Stimulated activated CD8-positive, alpha-beta memory T cell treated with anti-CD3 and anti-CD28 coated beads, Interleukin-2, amount 100 ng/mL, for 1 hour (primary cell): ENCODE results near the gene HDDC2.
"Not testable (repeated sequence)": the region's sequence is repeated elsewhere in the genome, so short reads cannot be mapped to it uniquely, and the experiment has no call there.

Source experiments
- DNase-seq, 2 donors: peaks; one replicate each; pipeline ENCODE4 v3.0.0-alpha.2; 2020; ENCODE audit warnings: low read depth in 2 of 2

The HDDC2 gene

DNA sequence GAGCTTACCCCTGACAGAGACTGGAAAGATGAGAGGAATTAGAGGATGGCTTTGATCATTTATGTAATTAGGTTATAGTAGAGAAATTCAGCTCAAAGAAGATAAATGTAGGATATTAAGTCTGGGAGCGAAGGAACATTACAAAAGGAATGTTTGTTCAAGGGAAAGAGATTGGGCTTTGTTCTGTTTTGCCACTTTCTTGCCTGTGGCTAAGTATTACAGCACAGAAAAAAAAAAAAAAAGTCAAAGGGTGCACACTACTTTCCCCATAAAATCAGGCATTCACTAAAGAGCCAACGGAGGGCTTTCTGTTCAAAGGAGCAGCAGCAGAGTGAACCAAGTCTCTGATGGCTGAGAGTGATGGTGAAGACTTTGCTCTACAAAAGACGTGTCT lies 5.0 kb upstream of the HDDC2 start:
- DNase-seq: no peak

DNA sequence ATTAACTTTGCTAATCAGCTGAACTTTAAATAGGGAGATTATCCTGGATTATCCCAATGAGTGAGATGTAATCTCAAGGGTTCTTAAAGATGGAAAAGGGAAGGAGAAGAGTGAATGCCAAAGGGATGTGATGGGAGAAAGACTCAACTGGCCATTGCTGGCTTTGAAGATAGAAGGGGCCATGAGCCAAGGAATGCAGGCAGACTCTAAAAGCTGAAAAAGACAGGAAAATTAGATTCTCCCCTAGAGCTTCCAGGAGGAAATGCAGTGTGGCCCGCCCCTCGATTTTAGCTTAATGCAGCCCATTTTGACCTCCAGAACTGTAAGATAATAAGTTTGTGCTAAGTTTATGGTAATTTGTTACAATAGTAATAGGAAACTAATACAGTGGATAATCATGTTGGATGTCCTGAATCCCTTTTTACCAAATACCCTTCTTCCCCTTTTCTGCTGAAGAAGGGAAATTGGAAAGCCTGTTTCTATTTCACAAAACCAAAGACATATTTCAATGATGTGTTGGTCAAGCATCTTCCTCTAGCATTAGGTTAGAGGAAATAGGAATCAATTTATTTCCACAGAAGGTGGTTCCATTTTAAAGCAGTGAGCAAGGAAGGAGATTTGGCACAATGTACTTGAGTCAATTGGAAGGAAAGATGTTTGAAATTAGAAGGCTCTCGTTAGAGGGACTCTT lies 3.3 kb upstream of the HDDC2 start:
- no peak for DNase-seq

DNA sequence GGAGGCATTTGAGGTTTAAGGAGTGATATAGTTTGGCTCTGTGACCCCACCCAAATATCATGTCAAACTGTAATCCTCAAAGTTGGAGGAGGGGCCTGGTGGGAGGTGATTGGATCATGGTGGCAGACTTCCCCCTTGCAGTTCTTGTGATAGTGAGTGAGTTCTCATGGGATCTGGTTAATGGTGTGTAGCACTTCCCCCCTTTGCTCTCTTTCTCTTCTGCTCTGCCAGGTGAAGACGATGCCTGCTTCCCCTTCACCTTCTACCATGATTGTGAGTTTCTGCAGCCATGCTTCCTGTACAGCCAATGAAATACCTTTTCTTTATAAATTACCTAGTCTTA lies 1.7 kb upstream of the HDDC2 start:
- DNase-seq: no peak

DNA sequence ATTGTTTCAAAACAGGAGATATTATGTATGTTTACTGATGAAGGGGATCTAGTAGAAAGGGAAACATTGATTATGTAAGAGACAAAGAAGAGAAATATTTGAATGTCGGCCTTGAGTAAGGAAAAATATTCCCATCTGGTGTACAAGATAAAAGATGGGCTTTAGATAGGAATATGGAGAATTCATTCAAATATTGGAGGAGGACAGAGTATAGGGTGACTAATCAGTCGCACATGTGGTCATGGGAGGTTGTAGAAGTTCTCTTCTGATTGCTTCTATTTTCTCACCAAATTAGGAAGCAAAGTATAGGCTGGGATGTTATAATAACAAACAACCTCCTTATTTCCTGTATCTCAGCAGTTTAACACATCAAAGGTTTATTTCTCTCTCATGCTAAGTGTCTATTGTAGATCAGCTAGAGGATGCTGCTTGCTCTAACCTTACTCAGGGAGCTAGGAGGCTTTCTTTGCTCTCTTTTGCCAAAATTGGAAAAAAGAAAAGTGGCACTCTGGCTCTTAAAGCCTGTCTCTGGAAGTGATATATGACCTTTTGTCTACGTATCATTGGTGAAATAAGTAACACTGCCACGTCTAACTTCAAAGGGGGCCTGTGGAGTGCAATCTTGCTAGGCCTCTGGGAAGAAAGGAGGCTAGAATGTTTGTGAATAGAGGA lies 1.2 kb upstream of the HDDC2 start:
- DNase-seq: no peak

DNA sequence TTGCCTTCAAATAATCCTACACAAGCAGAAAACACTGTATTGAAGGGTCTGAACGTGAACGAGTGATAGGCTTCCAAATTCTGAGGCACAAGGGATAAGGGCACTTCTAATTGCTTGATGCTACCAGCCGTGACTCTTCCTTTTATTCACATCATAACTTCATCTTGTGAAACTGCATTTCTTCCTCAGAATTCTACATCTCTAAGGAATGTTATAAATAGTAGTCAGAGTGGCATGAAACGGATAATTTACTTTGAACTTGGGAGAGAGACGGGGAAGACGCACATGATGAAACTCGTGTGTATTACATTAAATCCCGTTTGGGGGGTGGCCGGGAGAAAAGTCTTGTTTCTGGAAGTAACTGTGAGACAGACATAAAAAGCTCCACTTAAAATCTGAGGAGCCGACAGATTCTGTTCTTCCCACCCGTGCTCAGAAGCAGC lies 754 bp downstream of the HDDC2 start:
- DNase-seq: no peak

DNA sequence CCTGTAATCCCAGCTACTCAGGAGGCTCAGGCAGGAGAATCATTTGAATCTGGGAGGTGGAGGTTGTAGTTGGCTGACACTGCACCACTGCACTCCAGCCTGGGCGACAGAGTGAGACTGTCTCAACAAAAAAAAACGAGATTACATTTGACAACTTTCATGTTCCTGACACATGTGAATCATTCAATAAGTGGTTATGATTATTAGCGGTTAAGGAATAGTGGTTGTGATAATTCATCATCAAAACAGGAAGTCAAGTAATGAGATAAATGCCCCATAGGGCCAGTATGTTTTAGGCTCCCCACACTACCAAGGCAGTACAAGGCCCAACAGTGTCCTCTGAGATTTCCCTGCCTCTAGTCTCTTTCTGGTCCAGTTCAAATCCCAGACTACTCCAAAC lies 2.5 kb downstream of the HDDC2 start:
- DNase-seq: no peak

DNA sequence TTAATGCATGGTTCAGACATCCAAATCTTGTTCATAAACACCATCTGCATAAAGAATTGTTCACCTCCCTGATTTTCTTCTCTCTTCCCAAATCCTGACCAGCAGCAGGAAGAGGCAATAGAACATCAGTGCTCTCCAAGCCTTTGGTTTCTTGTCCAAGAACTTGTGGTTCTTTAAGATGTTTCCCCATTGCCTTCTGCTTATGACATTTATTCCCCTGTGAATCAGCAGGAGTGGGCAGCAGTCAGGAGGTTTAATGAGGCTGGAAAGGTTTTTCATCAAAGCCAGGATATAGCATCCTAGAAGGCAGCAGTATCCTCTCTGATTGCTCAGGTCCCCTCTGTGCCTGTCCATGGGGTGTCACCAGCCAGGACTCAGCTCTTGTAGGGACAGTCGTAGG lies 5.3 kb downstream of the HDDC2 start:
- DNase-seq: no peak

DNA sequence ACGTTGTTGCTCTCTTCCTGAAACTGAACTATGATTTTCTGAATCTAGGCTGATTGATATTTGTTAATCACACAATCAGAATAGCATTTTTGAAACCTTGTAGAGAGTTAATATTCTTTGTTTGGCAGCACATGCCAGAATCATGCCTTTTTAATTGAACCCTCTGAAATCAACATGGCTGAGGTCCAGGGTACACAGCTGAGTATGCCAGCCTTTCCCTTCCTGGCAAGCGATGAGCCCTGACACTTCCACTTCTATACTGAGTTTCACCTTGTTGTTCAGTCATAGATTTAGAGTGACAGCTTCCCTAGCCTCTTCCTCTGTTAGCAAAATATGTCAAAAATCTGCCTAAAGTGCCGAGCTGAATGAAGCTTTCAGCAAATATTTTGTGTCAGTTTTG lies 6.8 kb downstream of the HDDC2 start:
- DNase-seq: no peak

DNA sequence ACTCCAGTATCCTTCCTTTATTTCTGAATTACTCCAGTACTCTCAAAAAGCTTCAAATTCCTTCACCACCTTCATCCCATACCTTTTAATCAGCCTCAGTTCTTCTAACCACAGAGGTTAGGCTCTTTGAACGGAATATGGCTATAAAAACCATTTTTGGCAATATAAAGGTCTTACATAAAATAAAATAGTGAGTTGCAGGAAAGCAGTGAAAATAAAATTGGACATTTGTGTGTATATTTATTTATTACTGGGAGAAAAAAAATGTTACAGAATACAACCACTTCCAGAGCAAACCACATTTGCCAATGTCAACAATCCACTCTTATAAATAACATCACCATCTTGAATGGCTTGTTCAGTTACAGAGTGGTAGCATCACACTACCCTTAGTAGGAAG lies 7.7 kb downstream of the HDDC2 start:
- DNase-seq: no peak

DNA sequence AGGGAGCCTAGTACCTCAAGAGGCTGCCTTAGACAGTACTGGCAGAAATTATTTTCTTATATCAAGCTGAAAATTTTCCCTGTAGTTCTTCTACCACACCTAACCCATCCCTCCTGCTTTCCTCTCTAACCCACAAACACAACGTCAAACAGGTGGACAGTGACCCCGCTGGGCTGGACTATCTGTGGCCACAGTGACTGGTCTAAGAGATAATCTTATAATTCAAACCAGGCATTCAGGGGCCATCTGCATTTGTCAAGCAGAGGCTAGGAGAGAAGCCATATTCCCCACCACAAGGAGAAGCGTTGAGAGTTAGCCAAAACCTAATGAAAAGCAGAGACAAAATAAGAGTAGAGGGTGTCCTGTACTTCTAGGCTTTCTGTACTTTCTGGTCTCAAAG lies 8.2 kb downstream of the HDDC2 start:
- DNase-seq: no peak

DNA sequence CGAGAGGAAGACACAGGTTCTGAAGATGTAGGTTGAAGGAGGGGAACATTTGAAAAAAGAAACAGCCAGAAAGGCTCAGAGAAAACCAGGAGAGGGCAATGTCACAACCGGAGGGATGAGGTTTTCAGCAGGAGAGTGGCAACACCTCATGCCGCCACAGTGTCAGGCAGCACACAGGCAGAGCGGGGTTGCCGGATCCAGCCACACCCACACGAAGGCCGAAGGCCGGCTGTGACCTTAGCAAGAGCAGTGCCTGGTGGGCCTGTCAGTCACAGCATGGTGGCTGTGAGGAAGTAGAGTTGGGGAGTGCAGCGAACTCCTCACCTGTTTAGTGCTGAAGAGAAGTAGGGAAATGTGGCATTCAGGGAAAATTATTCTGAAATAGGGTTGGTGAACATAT lies 14.0 kb downstream of the HDDC2 start:
- DNase-seq: no peak

DNA sequence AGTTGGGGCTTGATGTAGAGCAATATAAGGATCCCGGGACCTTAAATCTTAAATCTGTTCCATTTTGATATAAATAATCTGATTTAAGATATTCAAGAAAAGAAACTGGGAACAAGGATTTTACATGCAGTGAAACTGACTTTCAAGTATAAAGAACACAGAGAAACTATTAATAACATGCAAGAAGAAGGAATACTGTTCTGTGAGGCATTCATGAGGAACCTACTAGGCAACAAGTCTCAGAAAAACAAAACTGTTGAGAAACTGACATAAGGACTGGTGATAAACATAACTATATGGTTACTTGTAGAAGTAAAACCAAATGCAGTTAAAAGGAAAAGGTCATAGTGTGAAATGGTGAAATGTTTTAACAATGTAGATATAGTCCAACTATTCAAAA lies 15.8 kb downstream of the HDDC2 start:
- no peak for DNase-seq

DNA sequence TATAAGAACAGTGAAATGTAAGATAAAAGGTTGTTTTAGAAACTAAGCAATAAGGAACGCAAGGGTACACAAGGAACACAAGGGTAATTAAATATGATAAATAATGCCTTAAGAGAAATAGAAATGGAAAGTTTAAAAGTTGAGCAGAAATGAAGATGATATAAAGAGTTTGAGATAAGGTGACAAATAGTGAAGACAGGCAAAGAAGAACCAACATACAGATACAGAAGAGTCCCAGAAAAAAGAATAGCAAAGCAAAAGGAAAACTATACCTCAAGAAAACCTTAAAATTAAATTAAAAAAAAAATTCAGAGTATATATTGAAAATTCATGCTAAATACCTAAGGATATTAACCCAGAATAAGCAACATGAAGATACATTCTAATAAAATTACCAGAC lies 16.4 kb downstream of the HDDC2 start:
- no peak for DNase-seq

DNA sequence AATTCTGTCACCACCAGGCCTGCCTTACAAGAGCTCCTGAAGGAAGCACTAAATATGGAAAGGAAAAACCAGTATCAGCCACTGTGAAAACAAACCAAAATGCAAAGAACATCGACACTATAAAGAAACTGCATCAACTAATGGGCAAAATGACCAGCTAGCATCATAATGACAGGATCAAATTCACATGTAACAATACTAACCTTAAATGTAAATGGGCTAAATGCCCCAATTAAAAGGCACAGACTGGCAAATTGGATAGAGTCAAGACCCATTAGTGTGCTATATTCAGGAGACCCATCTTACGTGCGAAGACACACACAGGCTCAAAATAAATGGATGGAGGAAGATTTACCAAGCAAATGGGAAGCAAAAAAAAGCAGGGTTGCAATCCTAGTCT lies 19.3 kb downstream of the HDDC2 start:
- DNase-seq: not testable (repeated sequence)

DNA sequence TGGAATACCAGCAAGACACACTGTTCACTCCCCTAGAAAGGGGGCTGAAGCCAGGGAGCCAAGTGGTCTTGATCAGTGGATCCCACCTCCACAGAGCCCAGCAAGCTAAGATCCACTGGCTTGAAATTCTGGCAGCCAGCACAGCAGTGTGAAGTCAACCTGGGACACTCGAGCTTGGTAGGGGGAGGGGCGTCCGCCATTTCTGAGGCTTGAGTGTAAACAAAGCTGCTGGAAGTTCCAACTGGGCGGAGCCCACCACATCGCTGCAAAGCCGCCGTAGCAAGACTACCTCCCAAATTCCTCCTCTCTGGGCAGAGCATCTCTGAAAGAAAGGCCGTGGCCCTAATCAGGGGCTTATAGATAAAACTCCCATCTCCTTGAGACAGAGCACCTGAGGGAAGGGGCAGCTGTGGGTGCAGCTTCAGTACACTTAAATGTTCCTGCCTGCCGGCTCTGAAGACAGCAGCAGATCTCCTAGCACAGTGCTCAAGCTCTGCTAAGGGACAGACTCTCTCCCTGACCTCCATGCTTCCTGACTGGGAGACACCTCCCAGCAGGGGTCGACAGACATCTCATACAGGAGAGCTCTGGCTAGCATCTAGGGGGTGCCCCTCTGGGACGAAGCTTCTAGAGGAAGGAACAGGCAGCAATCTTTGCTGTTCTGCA lies 21.3 kb downstream of the HDDC2 start:
- DNase-seq: not testable (repeated sequence)

DNA sequence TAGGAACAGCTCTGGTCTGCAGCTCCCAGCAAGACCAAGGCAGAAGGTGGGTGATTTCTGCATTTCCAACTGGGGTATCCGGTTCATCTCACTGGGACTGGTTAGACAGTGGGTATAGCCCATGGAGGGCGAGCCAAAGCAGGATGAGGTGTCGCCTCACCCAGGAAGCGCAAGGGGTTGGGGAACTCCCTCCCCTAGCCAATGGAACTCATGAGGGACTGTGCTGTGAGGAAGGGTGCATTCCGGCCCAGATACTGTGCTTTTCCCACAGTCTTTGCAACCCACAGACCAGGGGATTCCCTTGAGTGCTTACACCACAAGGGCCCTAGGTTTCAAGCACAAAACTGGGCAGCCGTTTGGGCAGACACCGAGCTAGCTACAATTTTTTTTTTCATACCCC lies 21.8 kb downstream of the HDDC2 start:
- DNase-seq: no peak

DNA sequence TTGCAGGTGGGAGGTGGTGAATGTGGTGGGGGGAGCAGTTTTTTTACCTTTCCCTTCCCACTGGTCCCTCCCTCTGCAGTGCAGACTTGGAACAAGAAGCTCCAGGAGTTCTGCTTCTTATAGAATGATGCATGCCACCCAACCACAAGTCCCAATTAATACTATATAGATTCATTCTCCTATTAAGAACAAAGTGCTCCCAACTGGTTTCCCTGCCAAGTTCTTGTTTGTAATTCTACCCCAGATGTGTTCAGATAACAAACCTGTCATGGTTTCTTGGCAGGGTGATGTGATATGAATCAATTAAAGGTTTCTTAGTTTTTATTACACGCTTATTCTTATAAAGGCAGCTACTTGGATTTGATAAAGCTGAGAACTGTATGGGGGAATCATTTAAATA lies 23.9 kb downstream of the HDDC2 start:
- no peak for DNase-seq

DNA sequence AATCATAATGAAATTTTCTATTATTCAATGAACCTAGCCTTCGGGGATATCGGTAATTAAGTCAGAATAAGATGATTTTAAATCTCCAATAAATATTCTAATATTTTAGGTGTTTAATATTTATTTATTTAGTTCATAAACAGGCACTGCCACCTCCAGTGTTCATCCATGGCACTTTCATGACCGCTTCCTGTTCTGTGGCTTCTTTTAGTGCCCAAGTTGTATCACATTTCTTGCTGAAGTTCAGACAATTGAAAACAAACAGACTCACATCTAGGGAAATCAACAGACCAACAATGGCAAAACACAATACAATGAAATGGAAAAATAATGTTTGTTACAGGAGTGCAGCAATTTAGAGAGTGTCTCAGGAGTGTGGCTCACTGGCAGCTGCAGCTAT lies 26.0 kb downstream of the HDDC2 start:
- DNase-seq: no peak

DNA sequence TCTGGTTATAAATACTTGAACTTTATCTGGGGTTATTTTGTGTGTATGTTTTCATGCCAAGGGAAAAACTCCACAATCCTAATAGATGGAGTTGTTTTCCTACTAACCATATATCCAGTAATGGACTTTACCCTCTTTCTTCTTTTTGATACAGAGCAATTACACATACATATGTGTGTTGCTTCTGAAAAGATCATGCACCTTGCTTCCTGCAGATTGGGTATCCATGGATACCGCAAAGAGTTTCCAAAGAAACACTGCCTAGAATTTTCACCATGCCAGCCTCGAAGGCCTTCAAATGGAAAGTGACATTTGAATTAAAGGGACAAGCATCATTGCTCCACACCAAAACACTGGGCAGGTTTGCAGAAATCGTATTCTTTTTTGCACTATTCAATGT lies 26.8 kb downstream of the HDDC2 start:
- DNase-seq: no peak

DNA sequence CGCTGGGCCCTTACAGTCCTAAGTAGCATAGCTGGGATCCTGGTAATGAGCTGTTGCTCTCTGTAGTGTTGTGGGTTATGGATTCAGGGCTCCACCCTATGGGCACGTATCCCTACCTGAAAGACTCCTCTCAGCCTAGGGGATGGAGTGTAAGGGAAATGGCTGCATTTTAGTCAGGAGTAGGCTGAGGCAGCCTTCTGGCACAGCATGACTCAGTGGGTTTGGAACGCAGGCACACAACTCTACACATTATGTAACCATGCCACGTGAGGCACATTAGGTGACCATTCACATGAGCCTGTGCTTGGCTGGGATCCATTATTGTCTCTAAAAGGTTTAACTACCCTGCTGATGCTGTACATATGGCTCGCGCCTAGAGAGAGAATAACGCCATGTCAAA lies 27.8 kb downstream of the HDDC2 start:
- no peak for DNase-seq

DNA sequence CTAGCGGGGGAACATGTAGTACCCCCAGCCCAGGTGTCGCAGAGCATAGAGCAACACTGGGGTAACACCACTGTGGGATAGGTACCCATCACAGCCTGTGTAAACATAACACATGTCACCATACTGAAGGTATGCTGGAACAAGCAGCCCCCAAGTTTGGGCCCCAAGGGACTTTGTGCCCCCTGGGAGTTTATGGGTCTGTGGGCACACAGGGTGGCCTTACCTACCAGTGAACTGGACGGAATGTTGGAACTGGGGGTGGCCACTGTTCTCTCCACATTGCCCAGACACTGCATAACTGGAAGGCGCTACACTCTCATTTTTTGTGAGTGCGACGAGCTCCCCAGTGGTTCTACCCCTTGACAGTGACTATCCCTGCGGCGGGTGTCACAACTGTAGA lies 28.5 kb downstream of the HDDC2 start:
- no peak for DNase-seq

DNA sequence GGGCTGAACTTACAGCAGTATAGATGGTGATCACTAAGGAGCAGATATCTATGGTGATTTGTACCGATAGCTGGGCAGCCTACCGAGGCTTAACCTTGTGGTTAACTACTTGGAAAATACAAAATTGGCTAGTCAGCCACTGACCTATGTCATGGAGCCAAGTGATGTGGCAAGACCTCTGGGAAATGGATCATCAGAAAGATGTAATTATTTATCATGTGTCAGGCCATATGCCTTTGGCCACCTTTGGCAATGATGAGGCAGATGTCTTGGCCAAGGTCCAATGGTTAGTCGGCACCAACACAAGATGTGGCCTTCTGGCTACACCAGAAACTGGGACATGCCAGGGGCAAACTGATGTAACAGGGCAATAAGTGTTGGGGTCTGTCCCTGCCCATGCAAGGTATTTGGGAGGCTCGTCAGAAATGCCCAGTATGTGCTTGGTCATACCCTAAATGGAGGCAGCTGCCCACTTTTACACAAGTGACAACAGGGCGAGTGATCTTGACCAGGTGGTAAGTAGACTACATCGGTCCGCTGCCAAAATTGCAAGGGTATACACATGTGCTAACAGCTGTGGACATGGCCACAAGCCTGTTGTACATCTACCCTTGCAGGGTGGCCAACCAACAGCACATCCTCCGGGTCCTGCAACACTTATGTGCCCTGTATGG lies 30.1 kb downstream of the HDDC2 start:
- no peak for DNase-seq

DNA sequence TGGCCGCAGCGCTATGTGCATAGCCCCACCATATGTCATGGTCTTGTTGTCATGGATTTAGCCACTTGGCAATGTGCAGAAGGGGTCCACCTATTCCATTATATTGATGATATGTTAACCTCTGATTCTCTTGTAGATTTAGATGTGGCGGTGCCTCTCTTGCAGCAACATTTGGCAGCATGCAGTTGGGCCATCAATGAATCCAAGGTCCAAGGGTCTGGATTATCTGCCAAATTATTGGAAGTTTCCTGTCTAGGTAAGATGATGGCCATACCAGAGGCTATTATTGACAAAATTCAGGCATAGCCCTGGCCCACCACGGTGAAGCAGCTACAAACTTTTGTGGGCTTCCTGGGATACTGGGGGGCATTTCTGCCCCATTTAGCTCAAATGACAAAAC lies 31.4 kb downstream of the HDDC2 start:
- DNase-seq: no peak
